Right lobe of liver (tissue), 6 donors: Measurements from ENCODE around the gene SCYL2. TPM values are rescaled to one million over a fixed set of nuclear protein-coding genes. Genes with fewer than 3 reads are reported as not detected.

Experiments
- ATAC-seq, 4 donors: fragments of 200-7000 bp; cut with Tn5 transposase; one replicate each; pipeline ENCODE4 v1.9.1; 2020; ENCODE audit warnings: mild to moderate bottlenecking in 4 of 4, moderate library complexity in 4 of 4
- DNase-seq, 3 donors: peaks; one replicate each; pipeline ENCODE4 v3.0.0-alpha.2; 2020
- H3K27ac ChIP-seq, 3 donors: fragments of 200-600 bp; one replicate each; pipeline ENCODE4 v1.8.0; 2022
- H3K27me3 ChIP-seq, 2 donors: fragments of 200-600 bp; one replicate each; pipeline ENCODE4 v1.8.0; 2022
- H3K36me3 ChIP-seq, 4 donors: fragments of 200-600 bp; sonication (generic) in 1 of 4; one replicate each; pipeline versions ENCODE4 v1.5.1 to v1.8.0; 2017 to 2022; ENCODE audit warnings: control low read depth in 1 of 4
- H3K4me1 ChIP-seq, 4 donors: fragments of 200-600 bp; sonication (generic) in 1 of 4; one replicate each; pipeline versions ENCODE4 v1.5.1 to v1.8.0; 2017 to 2022; ENCODE audit warnings: control low read depth in 1 of 4
- H3K4me3 ChIP-seq, 3 donors: fragments of 200-600 bp; one replicate each; pipeline ENCODE4 v1.8.0; 2022
- H3K9me3 ChIP-seq, 4 donors: fragments of 200-600 bp; sonication (generic) in 1 of 4; one replicate each; pipeline versions ENCODE4 v1.5.1 to v1.8.0; 2017 to 2022; ENCODE audit warnings: control low read depth in 1 of 4
- CTCF ChIP-seq, 4 donors: fragments of 200-600 bp in 3 of 4; fragments of 450-650 bp in 1 of 4; IDR thresholded peaks; one replicate each; pipeline versions ENCODE4 v1.5.1 to v1.8.0; 2016 to 2022; ENCODE audit warnings: antibody characterized with exemption in 4 of 4, mild to moderate bottlenecking in 2 of 4
- POLR2A ChIP-seq: fragments of 450-650 bp; IDR thresholded peaks from one replicate; pipeline ENCODE4 v1.6.1; 2017; ENCODE audit warnings: antibody characterized with exemption, mild to moderate bottlenecking
- WGBS: methylation state at CpG from one replicate; pipeline ENCODE4 v1.1.6; 2018; ENCODE audit warnings: low coverage, low lambda C conversion rate; ENCODE audit not compliant: insufficient coverage; ENCODE audit errors: missing lambda C conversion rate; 5-methylcytosine and 5-hydroxymethylcytosine counted together
- intact Hi-C, 2 donors: fragments of 100-400 bp; cut with DNase I; formaldehyde crosslinking; loops; one replicate each; pipeline versions ENCODE4 v1.11.2 to v1.14.1; 2022
- total RNA-seq, 6 experiments: library from RNA; depleted of rRNA in 2 of 6; stranded (reverse); fragments of >200 nt in 2 of 6; fragmentation: NEBNext Ultra II Directional in 3 of 6; extraction: Animal tissue kit (Norgen Biotek cat#: 25700) in 3 of 6; gene quantifications; one replicate each; pipeline versions ENCODE4 v1.1.0 to v1.2.4, GENCODE V29; 2016 to 2023
- donor health status: DM: no; HTN: yes; CAD: no.
- donor health status: DM: no; HTN: no; CAD: no.
- donor health status: DM: no; HTN: no; CAD: no.
- donor health status: DM: no; HTN: yes; CAD: no.
- donor health status: DM: no; HTN: yes; CAD: no.

The SCYL2 gene
- total RNA-seq, 6 experiments from 2014 or later, result 17.9 to 34.1 (median 28.0) TPM

GRCh38 chr12:100266585-100266834 lies 467 bp upstream of the SCYL2 start:
- H3K4me3 ChIP-seq, result peak overlapping the region; percentile 72 to 93 (median 91)
- 0% methylated on average over 5 of the region's 6 CpGs for WGBS

DNA sequence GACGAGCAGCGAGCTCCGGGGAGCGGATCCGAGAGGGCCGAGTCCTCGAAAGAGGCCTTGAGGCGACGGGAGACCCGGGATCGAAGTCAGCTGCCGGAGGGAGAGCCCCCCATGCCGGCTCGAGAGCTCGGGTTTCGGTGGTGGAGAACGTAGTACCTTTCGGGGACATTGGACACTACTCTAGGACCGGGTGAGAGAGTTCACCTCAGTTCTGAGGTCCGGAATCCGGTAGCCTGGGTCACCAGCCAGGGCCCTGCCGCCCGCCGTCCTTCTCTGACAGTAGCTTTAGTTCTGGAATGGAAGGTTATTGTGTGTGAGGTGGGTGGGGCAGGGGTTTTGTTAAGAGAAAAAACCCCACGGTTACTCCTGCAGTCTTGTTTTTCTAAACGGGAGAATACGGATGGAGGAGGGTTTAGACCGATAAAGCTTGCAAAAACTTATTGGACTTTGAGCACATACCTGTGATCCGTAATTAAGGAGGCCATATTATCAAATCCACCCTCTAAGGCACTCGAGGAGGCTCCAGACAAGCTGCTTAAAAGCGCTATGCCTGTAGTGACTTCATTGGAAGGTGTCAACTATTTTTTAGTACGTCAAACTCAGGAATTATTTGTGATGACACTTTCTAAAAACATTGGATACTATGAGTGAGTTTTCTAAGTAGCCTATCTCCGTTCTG lies 765 bp downstream of the SCYL2 start:
- ATAC-seq, result peak; percentile 7 to 35 (median 14)
- Histone ChIP-seq H3K4me1 (peaks cover 0 to 41% (median 10%) of the 10 kb centered on the region in 4 donors), H3K4me3 (peak overlapping the region; percentile 72 to 93 (median 91)), H3K27ac (peak overlapping the region; percentile 92 to 98 (median 96)), H3K9me3 (no peaks in the 10 kb centered on the region), H3K27me3 (no peaks in the 10 kb centered on the region), H3K36me3 (no peaks in the 10 kb centered on the region)
- intact Hi-C loops, result no loop called here
- peak in 1 of 3 donors; percentile 62 for DNase-seq
- under 1% methylated on average over 15 of the region's 33 CpGs for WGBS
- TF ChIP-seq POLR2A (no peak), CTCF (IDR thresholded peaks at IDR 0.05) (no peak)

More at GRCh38 chr12:100266585-100266834, 467 bp upstream of the SCYL2 start:
- Histone ChIP-seq H3K27me3 (no peaks in the 10 kb centered on the region), H3K36me3 (no peaks in the 10 kb centered on the region), H3K4me1 (peaks cover 0 to 39% (median 10%) of the 10 kb centered on the region in 4 donors), H3K9me3 (no peaks in the 10 kb centered on the region), H3K27ac (peak overlapping the region; percentile 9 to 98 (median 96))
- intact Hi-C loops, result no loop called here
- DNase-seq (peak; percentile 94 to 95 (median 95)), ATAC-seq (peak; percentile 74 to 86 (median 79))
- no peak for TF ChIP-seq CTCF (IDR thresholded peaks at IDR 0.05)
- no peak for TF ChIP-seq POLR2A

DNA sequence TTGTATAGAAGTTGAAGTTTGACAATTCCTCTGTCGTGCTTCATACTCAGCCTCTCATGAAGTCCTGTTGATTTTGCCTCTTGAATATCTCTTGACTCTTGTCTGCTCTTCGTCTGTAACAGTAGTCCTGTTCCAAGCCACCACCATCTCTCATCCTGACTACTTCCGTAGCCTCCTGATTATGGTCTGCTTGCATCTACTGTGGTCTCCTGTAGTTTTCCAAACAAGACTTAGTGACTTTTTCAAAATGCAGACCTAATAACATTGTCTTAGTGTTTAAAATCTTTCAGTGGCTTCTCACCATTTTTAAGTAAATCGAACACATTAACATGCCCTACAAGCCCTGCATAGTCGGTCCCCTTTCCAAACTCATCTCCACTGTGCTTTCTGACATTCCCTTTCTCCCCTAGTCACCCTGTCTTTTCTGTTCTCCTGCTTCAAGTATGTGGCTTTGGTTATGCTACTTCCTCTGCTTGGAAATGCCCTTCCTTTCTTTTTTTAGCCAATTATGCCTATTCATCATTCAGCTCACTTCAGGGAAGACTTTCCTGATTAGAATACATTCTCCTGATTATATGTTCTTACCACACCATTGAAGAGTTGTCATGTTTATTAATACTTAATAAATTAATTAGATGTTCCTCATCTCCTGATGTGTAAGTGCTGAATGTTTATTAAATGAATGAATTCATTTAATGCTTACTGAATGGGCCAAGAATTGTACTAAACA lies 2.0 kb downstream of the SCYL2 start:
- ATAC-seq (no peak), DNase-seq (no peak)
- no peak for TF ChIP-seq CTCF (IDR thresholded peaks at IDR 0.05)
- TF ChIP-seq POLR2A, result no peak
- H3K4me3 ChIP-seq, result peak overlapping the region; percentile 72 to 93 (median 91)
- intact Hi-C loops, result no loop called here
- no peaks in the 10 kb centered on the region for H3K36me3 ChIP-seq
- 34% methylated on average over 5 of the region's 5 CpGs for WGBS
- no peaks in the 10 kb centered on the region for H3K9me3 ChIP-seq
- no peaks in the 10 kb centered on the region for H3K27me3 ChIP-seq
- no peak overlapping the region for H3K27ac ChIP-seq
- peaks cover 0 to 41% (median 10%) of the 10 kb centered on the region in 4 donors for H3K4me1 ChIP-seq

- no peak for ATAC-seq
- TF ChIP-seq CTCF (IDR thresholded peaks at IDR 0.05), result no peak
- no peak for TF ChIP-seq POLR2A
- Histone ChIP-seq H3K27me3 (no peaks in the 10 kb centered on the region), H3K9me3 (no peaks in the 10 kb centered on the region), H3K4me3 (no peak overlapping the region), H3K27ac (no peak overlapping the region), H3K36me3 (no peaks in the 10 kb centered on the region), H3K4me1 (peaks cover 0 to 30% (median 7%) of the 10 kb centered on the region in 4 donors)
- intact Hi-C loops, result no loop called here
- 77% methylated on average over 4 of the region's 4 CpGs for WGBS
- DNase-seq, result no peak
Measured at GRCh38 chr12:100273782-100274181, 6.8 kb downstream of the SCYL2 start.
